ENCODE data around the gene TBC1D3L. TPM values are rescaled to one million over a fixed set of nuclear protein-coding genes. Genes with fewer than 3 reads are reported as not detected.
"Not testable (repeated sequence)": the region's sequence is repeated elsewhere in the genome, so short reads cannot be mapped to it uniquely, and the experiment has no call there.

TBC1D3L gene
- total RNA-seq, result 3.0 TPM

DNA sequence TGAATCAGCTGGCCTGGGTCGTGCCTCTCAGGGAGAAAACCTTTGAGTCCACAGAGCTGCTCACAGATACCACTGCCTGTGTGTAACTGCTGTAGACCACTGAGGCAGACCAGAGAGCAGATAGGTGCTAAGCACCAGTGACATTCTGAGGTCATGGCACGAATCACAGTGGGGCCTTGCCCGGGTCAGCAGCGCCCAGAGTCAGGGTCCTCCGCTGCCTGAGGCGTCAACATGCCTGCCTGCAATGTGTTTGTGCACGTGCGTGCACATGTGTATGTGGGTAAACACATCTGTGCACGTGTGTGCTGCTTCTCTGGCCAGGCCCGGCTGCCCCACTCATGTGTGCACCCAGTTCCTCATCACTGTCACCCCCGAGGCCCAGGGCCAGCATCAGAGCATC is at the start of gene TBC1D3L:
Gene TBC1D3L (minus strand): TSS at position 101 of the 400 bp plus-strand sequence. CDS start 1,540 bp downstream, outside the sequence.
- DNase-seq, result not testable (repeated sequence)

DNA sequence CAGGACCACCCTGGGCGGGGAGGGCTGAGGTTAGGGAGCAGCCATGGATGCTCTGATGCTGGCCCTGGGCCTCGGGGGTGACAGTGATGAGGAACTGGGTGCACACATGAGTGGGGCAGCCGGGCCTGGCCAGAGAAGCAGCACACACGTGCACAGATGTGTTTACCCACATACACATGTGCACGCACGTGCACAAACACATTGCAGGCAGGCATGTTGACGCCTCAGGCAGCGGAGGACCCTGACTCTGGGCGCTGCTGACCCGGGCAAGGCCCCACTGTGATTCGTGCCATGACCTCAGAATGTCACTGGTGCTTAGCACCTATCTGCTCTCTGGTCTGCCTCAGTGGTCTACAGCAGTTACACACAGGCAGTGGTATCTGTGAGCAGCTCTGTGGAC is 14.8 kb upstream of the TBC1D3L start, which contains the start of gene TBC1D3D:
Gene TBC1D3D (plus strand): TSS at position 301 of the 400 bp plus-strand sequence. CDS start 1,585 bp downstream, outside the sequence.
- not testable (repeated sequence) for DNase-seq

Small RNA genes within 50 kb of the gene (small RNA-seq; reads per million reads assigned to genes)
- not detected for gene RF00001 (ENCODE audit: low replicate concordance)

Other genes with a start within 250 kb of the TBC1D3L start
- gene HNF1B, start 244.0 kb downstream of the TBC1D3L start, total RNA-seq, result not detected
- not detected for gene TBC1D3K, start 64.6 kb downstream of the TBC1D3L start, total RNA-seq
- gene TBC1D3D, start 14.9 kb upstream of the TBC1D3L start, total RNA-seq, result 2.1 TPM
- not detected for gene TBC1D3C, start 79.6 kb upstream of the TBC1D3L start, total RNA-seq
- not detected for gene TBC1D3E, start 138.9 kb upstream of the TBC1D3L start, total RNA-seq
- gene TBC1D3, start 203.5 kb upstream of the TBC1D3L start, total RNA-seq, result not detected

Data from tongue (tissue), 3 donors.